Motor neuron (in vitro differentiated cells): ENCODE results near the gene SRP72. TPM values are rescaled to one million over a fixed set of nuclear protein-coding genes. Genes with fewer than 3 reads are reported as not detected.
A peak's percentile ranks its signal among the peaks of the same experiment; 100 is the strongest.

ENCODE experiments used
- ATAC-seq, 8 experiments: fragments of 200-7000 bp; cut with Tn5 transposase; replicated peaks in 6 of 8; 2 replicates each; pipeline ENCODE4 v1.8.0; 2021; ENCODE audit warnings: mild to moderate bottlenecking in 8 of 8, moderate library complexity in 8 of 8
- H3K27ac ChIP-seq, 2 donors: fragments of 250-450 bp; sonication (Bioruptor Pico); 2 replicates each; pipeline ENCODE4 v1.9.0; 2021; ENCODE audit warnings: antibody characterized with exemption in 2 of 2, mild to moderate bottlenecking in 2 of 2, moderate library complexity in 1 of 2
- H3K4me1 ChIP-seq, 2 donors: fragments of 250-450 bp; sonication (Bioruptor Pico); replicated peaks in 1 of 2; 2 replicates each; pipeline ENCODE4 v1.6.1; 2021; ENCODE audit warnings: antibody characterized with exemption in 2 of 2, mild to moderate bottlenecking in 2 of 2, moderate library complexity in 1 of 2
- H3K4me3 ChIP-seq, 5 donors: fragments of 250-450 bp; sonication (Bioruptor Pico); 2 replicates each; pipeline ENCODE4 v1.9.0; 2021; ENCODE audit warnings: antibody characterized with exemption in 5 of 5, mild to moderate bottlenecking in 5 of 5, moderate library complexity in 4 of 5
- WGBS, 10 experiments: fragments of 450-650 bp; shearing (Covaris generic); methylation state at CpG; one replicate each; pipeline ENCODE4 v1.0.0; 2022; 5-methylcytosine and 5-hydroxymethylcytosine counted together
- in situ Hi-C, 9 experiments: fragments of 400-800 bp; cut with MboI; loops; one replicate each; pipeline ENCODE4 v1.15.0; 2021; ENCODE audit warnings: low sequenced_read_pairs in 9 of 9, low pct_unique_long_range_greater_than_20kb in 2 of 9; ENCODE audit not compliant: unreplicated experiment in 9 of 9
- total RNA-seq, 8 experiments: library from RNA; unstranded; fragments of 300-600 nt; gene quantifications; 2 replicates each; pipeline versions ENCODE4 v1.2.3 to v1.2.4, GENCODE V29; 2022

Gene SRP72
- total RNA-seq = 100 to 1,000 TPM in 1 of 8 experiments, 10 to 100 TPM in 7; 72.2 to 110 (median 92.2) TPM

DNA sequence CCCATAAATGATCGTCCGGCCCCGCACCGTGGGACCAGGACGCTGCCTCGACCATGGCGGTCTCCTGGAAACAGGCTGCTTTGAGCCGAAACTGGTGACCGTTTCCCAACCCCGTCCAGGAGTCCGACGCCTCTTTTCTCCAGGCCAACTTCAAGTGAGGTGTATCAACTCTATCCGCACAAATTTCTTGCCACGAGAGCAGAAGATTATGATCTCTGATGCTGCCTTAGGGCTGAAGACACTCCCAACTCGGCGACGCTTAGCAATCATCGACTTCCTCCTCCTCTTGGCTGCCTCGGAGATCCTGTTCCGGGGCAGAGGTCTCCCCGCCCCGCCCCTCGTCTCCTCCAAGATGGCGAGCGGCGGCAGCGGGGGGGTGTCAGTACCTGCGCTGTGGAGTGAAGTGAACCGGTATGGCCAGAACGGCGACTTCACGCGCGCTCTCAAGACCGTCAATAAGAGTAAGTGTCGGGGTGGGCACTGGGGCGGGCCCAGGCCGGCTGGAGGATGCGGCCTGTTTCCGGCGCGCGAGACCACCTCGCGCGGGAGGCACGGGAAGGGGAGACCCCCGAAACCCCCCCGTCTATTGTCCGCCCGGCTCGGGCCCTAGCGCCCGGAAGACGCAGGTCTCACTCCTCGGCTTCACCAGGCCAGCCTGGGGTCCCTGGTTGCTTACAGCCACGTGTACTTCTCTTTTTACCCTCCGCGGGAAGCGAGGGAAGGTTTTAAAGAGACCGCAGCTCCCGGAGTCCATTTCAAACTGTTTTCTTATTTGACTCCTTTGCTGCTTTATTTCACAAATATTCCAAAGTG lies at the start of gene SRP72:
SRP72 (plus strand) TSS at position 334 of the 813 bp plus-strand sequence; CDS start at position 353, 19 bp downstream.
- in situ Hi-C loops = no loop called here
- H3K4me1 ChIP-seq = peaks cover 21 to 33% of the 10 kb centered on the region in 2 donors
- ATAC-seq = peak; percentile 78 to 95 (median 93)
- peak within 1 kb of the TSS; percentile 65 to 93 (median 80) for H3K4me3 ChIP-seq
- 0 to 20% (median 0%) methylated on average over 1 to 19 of the region's 62 CpGs; no CpG with 5 or more reads in 1 of the 10 experiments for WGBS, 10 experiments
- peak within 1 kb of the TSS; percentile 93 to 96 for H3K27ac ChIP-seq

GRCh38 chr4:56424176-56424575 lies 43.2 kb upstream of the SRP72 start:
- H3K4me1 ChIP-seq = no peaks in the 10 kb centered on the region
- H3K27ac ChIP-seq = no peak overlapping the region
- no peak for ATAC-seq
- no peak overlapping the region for H3K4me3 ChIP-seq
- WGBS, 10 experiments = 82 to 100% (median 93%) methylated on average over 1 to 5 of the region's 5 CpGs
- in situ Hi-C loops = no loop called here

DNA sequence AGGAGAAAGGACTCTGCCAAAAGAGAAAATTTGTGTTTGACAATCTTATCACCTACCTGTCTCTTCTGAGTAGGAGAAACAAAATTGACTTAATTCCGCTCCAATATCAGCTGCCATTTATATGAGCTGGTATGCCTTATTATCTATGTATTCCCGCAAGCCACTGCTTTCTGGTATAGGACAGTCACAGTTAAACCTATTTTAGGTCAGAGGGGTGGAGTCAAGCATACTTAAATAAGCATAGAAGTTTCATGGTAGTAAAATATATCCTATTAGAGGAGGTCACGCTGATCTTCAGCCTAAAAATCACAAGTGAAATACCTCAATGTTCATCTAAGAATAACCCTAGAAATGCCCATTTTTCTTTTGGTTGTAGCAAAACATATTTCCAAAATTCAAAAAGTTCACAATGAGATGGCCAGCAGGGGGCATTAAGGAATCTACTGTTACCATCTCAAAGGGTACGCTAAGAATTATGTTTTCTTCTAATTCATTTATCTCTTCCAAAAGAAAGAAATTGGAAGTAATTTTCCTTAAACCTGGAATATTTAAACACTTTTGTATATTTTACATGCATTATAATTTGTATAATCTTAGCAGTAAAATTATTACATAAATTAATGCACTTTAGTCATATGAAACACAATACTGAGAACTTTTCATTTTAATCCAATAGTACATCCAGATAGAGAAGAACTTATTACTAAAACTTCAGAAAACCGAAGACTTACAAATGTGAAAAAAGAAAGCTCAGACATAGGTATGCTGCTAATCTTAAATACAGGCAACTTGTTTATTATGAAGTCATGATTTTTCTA lies 42.5 kb upstream of the SRP72 start:
- H3K4me3 ChIP-seq = no peak overlapping the region
- in situ Hi-C loops = no loop called here
- H3K27ac ChIP-seq = no peak overlapping the region
- H3K4me1 ChIP-seq = no peaks in the 10 kb centered on the region
- ATAC-seq = peak in 1 of 8 experiments; percentile 24
- 55 to 100% (median 85%) methylated on average over 2 to 5 of the region's 5 CpGs for WGBS, 10 experiments

- WGBS, 10 experiments = 20 to 100% (median 90%) methylated on average over 1 to 3 of the region's 3 CpGs; no CpG with 5 or more reads in 3 of the 10 experiments
- ATAC-seq = no peak
- Histone ChIP-seq H3K27ac (no peak overlapping the region), H3K4me3 (no peak overlapping the region), H3K4me1 (no peaks in the 10 kb centered on the region)
- in situ Hi-C loops = no loop called here
Measured at GRCh38 chr4:56425518-56425917, 41.9 kb upstream of the SRP72 start.

GRCh38 chr4:56426273-56426672 lies 41.1 kb upstream of the SRP72 start:
- in situ Hi-C loops = no loop called here
- ATAC-seq = no peak
- no peak overlapping the region for H3K4me3 ChIP-seq
- WGBS, 10 experiments = 92 to 100% (median 100%) methylated on average over 1 to 6 of the region's 6 CpGs; no CpG with 5 or more reads in 1 of the 10 experiments
- no peaks in the 10 kb centered on the region for H3K4me1 ChIP-seq
- H3K27ac ChIP-seq = no peak overlapping the region

DNA sequence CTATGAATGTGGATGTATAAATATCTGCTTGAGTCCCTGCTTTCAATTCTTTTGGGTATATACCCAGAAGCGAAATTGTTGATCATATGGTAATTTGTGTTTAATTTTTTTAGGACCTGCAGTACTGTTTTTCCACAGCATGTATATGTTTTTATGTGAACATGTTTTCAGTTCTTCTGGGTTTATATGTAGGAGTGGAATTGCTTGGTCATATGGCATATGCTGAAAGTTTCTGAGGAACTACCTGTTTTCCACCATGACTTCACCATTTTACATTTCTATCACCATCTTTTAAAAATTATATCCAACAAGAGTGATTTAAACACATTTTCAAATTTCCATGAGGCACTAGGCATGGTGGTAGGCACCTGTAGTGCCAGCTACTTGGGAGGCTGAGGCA lies 40.2 kb upstream of the SRP72 start:
- in situ Hi-C loops = no loop called here
- ATAC-seq = no peak
- 67 to 100% (median 100%) methylated on average over 1 of the region's 1 CpG; no CpG with 5 or more reads in 5 of the 10 experiments for WGBS, 10 experiments

GRCh38 chr4:56430203-56430602 lies 37.2 kb upstream of the SRP72 start:
- ATAC-seq = no peak
- Histone ChIP-seq H3K27ac (no peak overlapping the region), H3K4me1 (peaks cover 0 to 5% of the 10 kb centered on the region in 2 donors), H3K4me3 (no peak overlapping the region)
- in situ Hi-C loops = no loop called here
- 92 to 100% (median 97%) methylated on average over 1 to 2 of the region's 2 CpGs; no CpG with 5 or more reads in 4 of the 10 experiments for WGBS, 10 experiments

More for the DNA sequence above, 40.2 kb upstream of the SRP72 start:
- H3K4me1 ChIP-seq = no peaks in the 10 kb centered on the region
- no peak overlapping the region for H3K27ac ChIP-seq
- H3K4me3 ChIP-seq = no peak overlapping the region

- in situ Hi-C loops = no loop called here
- H3K4me3 ChIP-seq = peak overlapping the region; percentile 52 to 68 (median 58)
- H3K4me1 ChIP-seq = peaks cover 0 to 5% of the 10 kb centered on the region in 2 donors
- ATAC-seq = no peak
- H3K27ac ChIP-seq = no peak overlapping the region
Measured at GRCh38 chr4:56433280-56433679, 34.1 kb upstream of the SRP72 start.

DNA sequence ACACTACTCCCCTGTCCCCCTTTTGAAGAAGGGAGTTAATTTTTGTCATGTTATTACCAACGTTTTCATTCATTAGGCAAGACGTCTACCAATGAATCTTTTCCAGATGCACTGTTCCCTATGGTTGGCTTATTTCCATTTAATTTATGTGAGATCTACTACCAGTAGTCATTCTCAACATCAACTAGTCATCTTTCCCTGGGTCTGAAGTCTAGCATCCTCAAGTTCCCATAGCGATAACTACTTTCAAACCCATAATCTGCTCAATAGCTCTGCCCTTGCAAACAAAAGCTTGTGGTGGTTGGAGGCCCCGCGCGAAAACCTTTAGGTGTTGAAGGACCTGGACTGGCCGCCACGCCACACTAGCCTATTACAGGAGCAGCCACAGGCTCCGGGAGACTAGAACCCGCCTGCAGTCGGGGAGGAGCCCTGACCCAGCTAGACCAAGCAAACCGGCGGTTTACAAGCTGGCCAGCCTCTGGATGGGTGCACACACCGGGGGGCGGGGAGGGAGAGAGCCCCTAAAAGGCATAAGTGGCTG lies 32.7 kb upstream of the SRP72 start:
- peaks cover 0 to 5% of the 10 kb centered on the region in 2 donors for H3K4me1 ChIP-seq
- WGBS, 10 experiments = 0 to 17% (median 0%) methylated on average over 1 to 6 of the region's 15 CpGs; no CpG with 5 or more reads in 1 of the 10 experiments
- peak overlapping the region; percentile 59 to 91 for H3K27ac ChIP-seq
- in situ Hi-C loops = no loop called here
- peak; percentile 5 to 53 (median 14) for ATAC-seq
- peak overlapping the region; percentile 52 to 68 (median 58) for H3K4me3 ChIP-seq

GRCh38 chr4:56435140-56435926 lies 32.1 kb upstream of the SRP72 start, which contains the start of gene PPAT:
Gene PPAT, minus strand, starts transcription at chr4:56435615. Its CDS starts 138 bp downstream, at chr4:56435477.
- peak; percentile 73 to 83 (median 79) for ATAC-seq
- Histone ChIP-seq H3K4me1 (peaks cover 0 to 5% of the 10 kb centered on the region in 2 donors), H3K4me3 (peak within 1 kb of the TSS; percentile 52 to 68 (median 58)), H3K27ac (peak within 1 kb of the TSS; percentile 88 to 91)
- in situ Hi-C loops = no loop called here
- WGBS, 10 experiments = 0 to 10% (median 0%) methylated on average over 1 to 7 of the region's 61 CpGs; no CpG with 5 or more reads in 5 of the 10 experiments

GRCh38 chr4:56438766-56439165 lies 28.7 kb upstream of the SRP72 start:
- in situ Hi-C loops = no loop called here
- WGBS, 10 experiments = 78 to 100% (median 91%) methylated on average over 1 to 2 of the region's 2 CpGs
- H3K27ac ChIP-seq = no peak overlapping the region
- ATAC-seq = no peak
- peaks cover 0 to 3% of the 10 kb centered on the region in 2 donors for H3K4me1 ChIP-seq
- H3K4me3 ChIP-seq = no peak overlapping the region

GRCh38 chr4:56440983-56441382 lies 26.4 kb upstream of the SRP72 start:
- 60 to 100% (median 90%) methylated on average over 1 of the region's 1 CpG; no CpG with 5 or more reads in 1 of the 10 experiments for WGBS, 10 experiments
- no peak overlapping the region for H3K27ac ChIP-seq
- H3K4me3 ChIP-seq = no peak overlapping the region
- peaks cover 0 to 3% of the 10 kb centered on the region in 2 donors for H3K4me1 ChIP-seq
- no peak for ATAC-seq
- in situ Hi-C loops = no loop called here
